BE2C (cell line): ENCODE measurements around the gene KCTD5.

Source experiments
- DNase-seq: peaks from one replicate; pipeline ENCODE4 v3.0.0-alpha.2; 2020
- H3K27me3 ChIP-seq: fragments of 250-450 bp; sonication (Bioruptor Pico); 2 replicates; pipeline ENCODE4 v1.5.1; 2020; ENCODE audit warnings: mild to moderate bottlenecking
- H3K36me3 ChIP-seq: fragments of 250-450 bp; sonication (Bioruptor Pico); 2 replicates; pipeline ENCODE4 v1.5.1; 2020; ENCODE audit warnings: mild to moderate bottlenecking
- H3K4me1 ChIP-seq: fragments of 250-450 bp; sonication (Bioruptor Pico); 2 replicates; pipeline ENCODE4 v1.5.1; 2020
- H3K4me3 ChIP-seq: 2 replicates; pipeline ENCODE4 v1.5.1; 2011; ENCODE audit warnings: low read depth, low read length
- H3K9me3 ChIP-seq: fragments of 250-450 bp; sonication (Bioruptor Pico); 2 replicates; pipeline ENCODE4 v1.5.1; 2020
- CTCF ChIP-seq: IDR thresholded peaks from 2 replicates; pipeline ENCODE4 v1.5.1; 2012; ENCODE audit warnings: mild to moderate bottlenecking, low read depth, low read length

Gene KCTD5

GRCh38 chr16:2744711-2745110 is 62.4 kb downstream of the KCTD5 start:
- no peaks in the 10 kb centered on the region for H3K9me3 ChIP-seq
- no peaks in the 10 kb centered on the region for H3K4me1 ChIP-seq
- no peaks in the 10 kb centered on the region for H3K27me3 ChIP-seq
- DNase-seq: no peak
- no peak overlapping the region for H3K4me3 ChIP-seq
- H3K36me3 ChIP-seq: 0 out of 2 replicates have a peak, but pooled peaks cover 3% of the 10 kb centered on the region
- TF ChIP-seq CTCF: no peak

GRCh38 chr16:2745116-2745890 is 63.0 kb downstream of the KCTD5 start:
- no peaks in the 10 kb centered on the region for H3K4me1 ChIP-seq
- TF ChIP-seq CTCF: no peak

GRCh38 chr16:2745961-2746360 is 63.6 kb downstream of the KCTD5 start:
- TF ChIP-seq CTCF: no peak
- Histone ChIP-seq H3K9me3 (no peaks in the 10 kb centered on the region), H3K36me3 (0 out of 2 replicates have a peak, but pooled peaks cover 3% of the 10 kb centered on the region), H3K4me1 (no peaks in the 10 kb centered on the region), H3K4me3 (no peak overlapping the region), H3K27me3 (no peaks in the 10 kb centered on the region)
- DNase-seq: no peak

More at GRCh38 chr16:2745116-2745890, 63.0 kb downstream of the KCTD5 start:
- H3K27me3 ChIP-seq: no peaks in the 10 kb centered on the region
- H3K9me3 ChIP-seq: no peaks in the 10 kb centered on the region
- no peak overlapping the region for H3K4me3 ChIP-seq
- DNase-seq: no peak
- H3K36me3 ChIP-seq: 0 out of 2 replicates have a peak, but pooled peaks cover 3% of the 10 kb centered on the region

- Histone ChIP-seq H3K36me3 (peaks cover 11% of the 10 kb centered on the region), H3K4me3 (no peak overlapping the region), H3K9me3 (no peaks in the 10 kb centered on the region), H3K27me3 (no peaks in the 10 kb centered on the region), H3K4me1 (no peaks in the 10 kb centered on the region)
- no peak for DNase-seq
- no peak for TF ChIP-seq CTCF
These were observed 66.6 kb downstream of the KCTD5 start for GRCh38 chr16:2748757-2749455.

- Histone ChIP-seq H3K27me3 (no peaks in the 10 kb centered on the region), H3K9me3 (no peaks in the 10 kb centered on the region), H3K36me3 (peaks cover 13% of the 10 kb centered on the region), H3K4me3 (no peak overlapping the region), H3K4me1 (no peaks in the 10 kb centered on the region)
- TF ChIP-seq CTCF: no peak
- DNase-seq: no peak
These were observed 67.2 kb downstream of the KCTD5 start for GRCh38 chr16:2749476-2749875.

- Histone ChIP-seq H3K9me3 (no peaks in the 10 kb centered on the region), H3K36me3 (peaks cover 18% of the 10 kb centered on the region), H3K4me1 (no peaks in the 10 kb centered on the region), H3K4me3 (no peak overlapping the region), H3K27me3 (no peaks in the 10 kb centered on the region)
- no peak for TF ChIP-seq CTCF
- no peak for DNase-seq
These were observed 67.6 kb downstream of the KCTD5 start for GRCh38 chr16:2749936-2750335.
